HG03520 (cell line): Measurements from ENCODE around the gene CCDC192.

Experiments
- ATAC-seq: cut with Tn5 transposase; IDR thresholded peaks from one replicate; pipeline ENCODE4 v1.9.1; 2021; ENCODE audit warnings: mild to moderate bottlenecking, moderate library complexity; ENCODE audit not compliant: unreplicated experiment

The CCDC192 gene

GRCh38 chr5:127970081-127970480, 266.9 kb downstream of the CCDC192 start:
- no peak for ATAC-seq

- no peak for ATAC-seq
Observed at GRCh38 chr5:127970854-127971425, 267.7 kb downstream of the CCDC192 start.

- no peak for ATAC-seq
Observed at GRCh38 chr5:127975961-127976360, 272.8 kb downstream of the CCDC192 start.

GRCh38 chr5:127976525-127976924, 273.3 kb downstream of the CCDC192 start:
- no peak for ATAC-seq

DNA sequence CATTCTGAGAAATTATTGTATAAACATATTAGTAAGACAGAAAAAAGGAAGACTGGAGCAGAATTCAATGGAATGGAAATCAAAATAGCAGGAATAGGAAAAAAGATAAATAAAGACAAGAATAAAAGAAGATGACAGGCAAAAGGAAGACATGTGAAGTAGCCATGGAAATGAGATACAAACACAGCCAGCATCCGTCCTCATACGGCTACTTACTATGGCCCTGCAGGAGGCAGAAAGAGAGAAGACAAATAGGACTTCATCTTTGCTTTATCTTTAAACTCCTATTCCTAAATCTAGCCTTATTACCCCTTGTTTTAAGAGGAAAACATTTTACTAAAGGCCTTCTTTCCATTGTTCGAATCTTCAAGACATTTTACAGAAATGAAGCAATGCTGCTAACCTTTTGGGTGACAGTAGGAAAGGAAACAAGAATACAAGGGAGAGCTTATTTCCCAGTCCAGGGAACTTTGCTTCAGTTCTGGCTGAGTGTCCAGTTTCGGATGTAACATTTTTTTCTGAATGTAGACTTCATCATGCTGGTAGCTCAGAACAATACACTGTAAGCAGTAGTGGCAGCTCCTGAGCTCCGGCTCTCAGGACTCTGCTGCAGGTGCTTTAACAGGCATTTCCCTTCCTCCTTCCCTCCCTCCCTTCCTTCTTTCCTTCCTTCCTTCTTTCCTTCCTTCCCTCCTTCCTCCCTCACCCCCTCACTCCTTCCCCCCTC, 274.0 kb downstream of the CCDC192 start:
- no peak for ATAC-seq

DNA sequence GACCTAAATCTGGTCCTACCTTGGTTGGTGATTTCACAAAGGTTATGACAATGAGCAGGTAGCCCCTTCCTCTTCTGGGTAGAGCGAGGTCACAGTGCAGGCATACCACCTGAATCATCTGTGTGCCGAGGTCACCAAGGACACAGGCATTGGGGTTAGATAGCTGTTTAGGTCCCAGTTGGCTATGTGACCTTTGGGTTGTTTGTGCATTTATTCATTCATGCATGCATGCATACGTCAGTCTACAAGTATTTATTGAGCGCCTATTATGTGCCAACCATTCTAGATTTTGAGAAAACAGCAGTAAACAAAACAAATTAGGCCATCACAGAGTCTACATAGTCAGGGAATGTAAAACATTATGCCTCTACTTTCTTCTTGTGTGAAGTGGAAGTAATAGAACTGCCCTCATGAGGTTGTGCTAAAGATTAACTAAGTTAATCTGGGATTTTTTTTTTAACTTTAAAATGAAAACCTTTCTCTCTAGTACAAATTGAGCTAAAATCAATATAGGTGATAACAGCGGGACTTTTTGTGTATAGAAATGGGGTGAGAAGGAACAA, 275.6 kb downstream of the CCDC192 start:
- no peak for ATAC-seq

DNA sequence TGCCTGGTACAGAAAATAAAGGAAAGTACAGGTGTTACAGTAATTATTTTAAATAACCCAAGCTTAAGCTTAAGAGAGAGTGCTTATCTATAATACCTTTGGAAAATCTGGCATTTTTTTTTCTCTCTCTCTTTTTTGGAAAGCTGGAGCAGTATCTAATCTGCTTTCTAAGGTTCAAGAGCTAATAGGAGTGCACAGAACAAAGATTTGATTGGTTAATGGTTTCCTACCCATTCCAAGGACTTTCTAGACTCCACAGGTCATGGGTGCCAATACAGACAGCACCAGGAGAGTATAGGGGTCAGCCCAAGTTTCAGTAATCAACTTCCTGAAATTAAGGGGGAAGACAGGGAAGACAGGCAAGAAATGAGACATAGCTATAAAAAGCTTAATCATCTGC, 276.3 kb downstream of the CCDC192 start:
- no peak for ATAC-seq

- no peak for ATAC-seq
Observed at GRCh38 chr5:127980843-127981242, 277.7 kb downstream of the CCDC192 start.

DNA sequence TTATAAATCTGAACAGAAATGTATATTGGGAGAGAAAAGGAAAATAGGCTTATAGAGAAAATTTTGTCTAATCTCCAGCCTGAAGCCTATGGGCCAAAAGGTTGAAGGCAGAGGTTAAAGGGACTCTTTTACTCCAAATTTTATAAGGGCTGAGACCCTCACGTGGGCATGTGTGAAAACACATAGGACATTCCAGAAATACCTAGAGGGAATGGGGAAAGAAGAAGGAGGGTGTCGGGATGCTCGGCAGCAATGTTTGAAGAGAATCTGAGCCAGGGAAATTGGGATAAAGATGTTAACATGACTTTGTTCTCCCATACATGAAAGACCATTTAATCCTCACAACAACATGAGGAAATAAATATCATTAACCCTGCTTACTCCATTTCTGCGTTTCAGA, 278.3 kb downstream of the CCDC192 start:
- no peak for ATAC-seq

GRCh38 chr5:127985811-127986325, 282.7 kb downstream of the CCDC192 start:
- no peak for ATAC-seq

DNA sequence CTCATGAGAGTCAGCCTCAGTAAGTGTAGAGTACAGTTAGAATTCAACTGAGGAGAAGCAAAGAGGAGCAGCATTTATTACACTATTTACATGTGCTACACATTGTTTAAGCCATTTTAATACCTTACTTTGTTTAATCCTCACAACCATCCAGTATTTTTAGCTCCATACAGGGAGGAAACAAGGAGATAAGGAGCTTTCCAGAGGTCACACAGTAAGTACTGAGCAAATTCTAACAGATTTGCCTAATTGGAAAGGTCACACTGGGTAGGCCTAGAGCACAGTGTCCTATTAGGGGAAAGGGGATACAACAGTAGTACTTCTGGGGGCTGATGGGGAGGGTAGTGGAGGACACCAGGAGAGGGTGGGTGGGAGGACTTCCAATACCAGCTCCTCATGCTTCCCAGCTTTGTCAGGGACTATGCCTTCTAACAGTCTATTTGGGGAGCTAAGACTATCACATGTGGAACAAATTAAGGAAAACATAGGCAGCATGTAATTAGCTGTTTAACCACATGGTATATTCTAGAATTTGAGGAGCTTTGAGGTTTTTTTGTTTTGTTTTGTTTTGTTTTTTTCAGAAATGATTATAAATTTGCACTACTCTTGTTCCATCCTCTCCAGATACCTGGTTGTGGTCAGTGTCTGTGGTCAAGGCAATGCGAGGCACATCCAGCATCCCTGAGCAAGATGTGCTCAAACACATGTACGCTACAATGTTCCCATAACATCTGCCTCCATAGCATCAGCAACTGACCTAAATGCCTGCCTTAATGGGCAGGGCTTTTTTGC, 284.4 kb downstream of the CCDC192 start:
- no peak for ATAC-seq

- ATAC-seq, result no peak
Observed at GRCh38 chr5:127988146-127988760, 285.1 kb downstream of the CCDC192 start.
